K562 (cell line): Measurements from ENCODE around the gene RBM20. TPM values are rescaled to one million over a fixed set of nuclear protein-coding genes. Genes with fewer than 3 reads are reported as not detected.

Experiments used
- CBFA2T3 ChIP-seq: fragments of 450-650 bp; IDR thresholded peaks from 2 replicates; pipeline ENCODE4 v1.6.1; 2017
- DPF2 ChIP-seq: fragments of 450-650 bp; IDR thresholded peaks from 2 replicates; pipeline ENCODE4 v1.6.1; 2016
- JUND ChIP-seq, 2 experiments: IDR thresholded peaks; 2 replicates in 1 of 2; 3 replicates in 1 of 2; pipeline ENCODE4 v1.6.1; 2011; ENCODE audit warnings: borderline replicate concordance in 2 of 2, low read depth in 2 of 2, low read length in 2 of 2, improper control_type of control experiment in 1 of 2, missing biosample characterization in 1 of 2, missing genetic modification characterization in 1 of 2, missing genetic modification reagents in 1 of 2
- MTA2 ChIP-seq: fragments of 450-650 bp; IDR thresholded peaks from 2 replicates; pipeline ENCODE4 v1.6.1; 2016; ENCODE audit warnings: low read depth
- OTX1 ChIP-seq: fragments of 450-650 bp; formaldehyde crosslinking; IDR thresholded peaks from 2 replicates; pipeline ENCODE4 v1.4.0; 2022; ENCODE audit warnings: mild to moderate bottlenecking
- RBM17 ChIP-seq: fragments of 200-400 bp; formaldehyde crosslinking; IDR thresholded peaks from 2 replicates; pipeline ENCODE4 v1.6.1; 2017; ENCODE audit warnings: low read depth, mild to moderate bottlenecking, low read length, borderline replicate concordance
- TCF3 ChIP-seq: sonication (generic); formaldehyde crosslinking; IDR thresholded peaks from 2 replicates; pipeline ENCODE4 v1.4.0; 2020; ENCODE audit warnings: mild to moderate bottlenecking, missing genetic modification reagents
- TEAD4 ChIP-seq, 2 experiments: sonication (generic) in 1 of 2; formaldehyde crosslinking in 1 of 2; IDR thresholded peaks; 2 replicates each; pipeline versions ENCODE4 v1.6.1 to v1.8.0; 2012 to 2022; ENCODE audit warnings: borderline replicate concordance in 1 of 2, inconsistent platforms in 1 of 2, low read length in 1 of 2, mild to moderate bottlenecking in 1 of 2, missing genetic modification reagents in 1 of 2
- ZBED1 ChIP-seq: IDR thresholded peaks from 2 replicates; pipeline ENCODE4 v1.6.1; 2014
- ZNF12 ChIP-seq: sonication (generic); formaldehyde crosslinking; IDR thresholded peaks from 2 replicates; pipeline ENCODE4 v1.4.0; 2020; ENCODE audit warnings: mild to moderate bottlenecking, missing genetic modification reagents
- ZNF239 ChIP-seq: fragments of 250-450 bp; sonication (Bioruptor Pico); IDR thresholded peaks from 2 replicates; pipeline ENCODE4 v1.4.0; 2020; ENCODE audit warnings: mild to moderate bottlenecking
- ZNF507 ChIP-seq: conservative IDR thresholded peaks from 2 replicates; pipeline ENCODE4 v1.6.1; 2017; ENCODE audit warnings: missing genetic modification characterization, missing compliant biosample characterization
- polyA plus RNA-seq, 8 experiments: library from polyadenylated mRNA; depleted of rRNA in 4 of 8; stranded (reverse) in 5 of 8; unstranded in 3 of 8; fragments of >200 nt; fragmentation: Nextera tagmentation in 2 of 8; fragmentation: Illumina TruSeq in 1 of 8; extraction: Ambion mirVana in 2 of 8; extraction: Trizol in 1 of 8; gene quantifications; 2 replicates each; pipeline versions ENCODE4 v1.2.1 to v1.2.3, GENCODE V29; 2011 to 2014; ENCODE audit warnings: inconsistent platforms in 1 of 8, missing spikeins in 1 of 8
- total RNA-seq, 7 experiments: library from RNA; depleted of rRNA in 6 of 7; stranded (reverse); fragments of >200 nt in 6 of 7; fragmentation: Illumina TruSeq in 2 of 7; extraction: Trizol in 2 of 7; gene quantifications; 2 replicates each; pipeline versions ENCODE4 v1.2.1 to v1.2.3, GENCODE V29; 2011 to 2021; ENCODE audit warnings: low replicate concordance in 1 of 7
- TF ChIP-seq, protein P1 (sequence below), 3 experiments: fragments of 200-800 bp in 1 of 3; sonication (Bioruptor generic) in 1 of 3; sonication (generic) in 1 of 3; formaldehyde crosslinking in 1 of 3; IDR thresholded peaks; 2 replicates each; pipeline versions ENCODE4 v1.6.1 to v1.8.0; 2016 to 2022; ENCODE audit warnings: mild to moderate bottlenecking in 2 of 3, missing compliant biosample characterization in 2 of 3, missing genetic modification characterization in 2 of 3, missing genetic modification reagents in 1 of 3
- TF ChIP-seq, protein P2 (sequence below): fragments of 450-650 bp; formaldehyde crosslinking; IDR thresholded peaks from 2 replicates; pipeline ENCODE4 v1.4.0; 2022; ENCODE audit warnings: missing genetic modification characterization
- TF ChIP-seq, protein P3 (sequence below): fragments of 450-650 bp; IDR thresholded peaks from 2 replicates; pipeline ENCODE4 v1.6.1; 2018; ENCODE audit warnings: mild to moderate bottlenecking, low read depth; ENCODE audit not compliant: partially characterized antibody
- TF ChIP-seq, protein P4 (sequence below): sonication (generic); formaldehyde crosslinking; IDR thresholded peaks from 2 replicates; pipeline ENCODE4 v1.8.1; 2022; ENCODE audit warnings: missing genetic modification reagents
- TF ChIP-seq, protein P5 (sequence below): sonication (generic); formaldehyde crosslinking; IDR thresholded peaks from 2 replicates; pipeline ENCODE4 v1.8.0; 2023; ENCODE audit warnings: mild to moderate bottlenecking, missing genetic modification reagents

Gene RBM20
- total and polyA plus RNA-seq, 9 of the 15 experiments (the other 6 are each of a cell fraction or from before 2014, with no cell fraction given): 0.63 to 5.7 (median 3.2) TPM

DNA sequence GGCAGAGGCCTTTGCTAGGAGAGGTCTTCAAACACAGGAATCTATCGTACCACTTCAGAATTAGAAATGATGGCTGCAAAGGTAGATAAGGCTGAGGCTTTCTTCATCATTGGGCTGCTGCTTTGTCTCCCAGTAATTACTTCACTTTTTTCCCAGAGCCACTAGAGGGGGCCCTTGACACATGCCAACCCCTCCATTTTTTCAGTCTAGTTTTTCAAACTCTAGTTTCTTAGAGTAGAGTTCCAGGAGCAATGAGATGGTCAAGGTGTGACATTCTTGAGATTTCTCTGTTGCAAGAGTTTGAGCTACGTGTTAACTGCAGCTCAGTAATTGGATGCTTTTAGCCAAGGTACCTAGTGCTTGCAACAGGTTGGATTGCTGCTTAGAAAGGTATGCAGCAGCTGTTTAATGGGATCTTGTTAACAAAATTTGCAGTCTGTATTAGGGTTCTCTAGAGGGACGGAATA, 33.8 kb upstream of the RBM20 start (continued):
- TF ChIP-seq, protein P1, sequence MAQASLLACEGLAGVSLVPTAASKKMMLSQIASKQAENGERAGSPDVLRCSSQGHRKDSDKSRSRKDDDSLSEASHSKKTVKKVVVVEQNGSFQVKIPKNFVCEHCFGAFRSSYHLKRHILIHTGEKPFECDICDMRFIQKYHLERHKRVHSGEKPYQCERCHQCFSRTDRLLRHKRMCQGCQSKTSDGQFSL (CRISPR knock-in tag; IDR thresholded peaks at IDR 0.05): no peak
- TF ChIP-seq, protein P1 (tag; IDR thresholded peaks at IDR 0.05): no peak
- TF ChIP-seq JUND (IDR thresholded peaks at IDR 0.05; ENCODE audit: borderline replicate concordance, low read depth, low read length): no peak
- no peak; the same call in 2 of the 3 replicates for TF ChIP-seq JUND (tag; IDR thresholded peaks at IDR 0.05; ENCODE audit: borderline replicate concordance, low read depth, low read length)
- TF ChIP-seq OTX1 (CRISPR knock-in tag): no peak
- TF ChIP-seq, protein P2, sequence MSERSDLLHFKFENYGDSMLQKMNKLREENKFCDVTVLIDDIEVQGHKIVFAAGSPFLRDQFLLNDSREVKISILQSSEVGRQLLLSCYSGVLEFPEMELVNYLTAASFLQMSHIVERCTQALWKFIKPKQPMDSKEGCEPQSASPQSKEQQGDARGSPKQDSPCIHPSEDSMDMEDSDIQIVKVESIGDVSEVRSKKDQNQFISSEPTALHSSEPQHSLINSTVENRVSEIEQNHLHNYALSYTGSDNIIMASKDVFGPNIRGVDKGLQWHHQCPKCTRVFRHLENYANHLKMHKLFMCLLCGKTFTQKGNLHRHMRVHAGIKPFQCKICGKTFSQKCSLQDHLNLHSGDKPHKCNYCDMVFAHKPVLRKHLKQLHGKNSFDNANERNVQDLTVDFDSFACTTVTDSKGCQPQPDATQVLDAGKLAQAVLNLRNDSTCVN (CRISPR knock-in tag): no peak
- peak; percentile 81 for TF ChIP-seq TEAD4 (IDR thresholded peaks at IDR 0.05; ENCODE audit: low read length)
- no peak for TF ChIP-seq TEAD4 (CRISPR knock-in tag; IDR thresholded peaks at IDR 0.05; ENCODE audit: borderline replicate concordance)
- no peak for TF ChIP-seq RBM17
- no peak for TF ChIP-seq ZNF239
- TF ChIP-seq TCF3 (CRISPR knock-in tag): peak; percentile 76
- TF ChIP-seq CBFA2T3: peak; percentile 80
- peak; percentile 58; the same call in 1 of the 2 replicates for TF ChIP-seq DPF2
- TF ChIP-seq, protein P3, sequence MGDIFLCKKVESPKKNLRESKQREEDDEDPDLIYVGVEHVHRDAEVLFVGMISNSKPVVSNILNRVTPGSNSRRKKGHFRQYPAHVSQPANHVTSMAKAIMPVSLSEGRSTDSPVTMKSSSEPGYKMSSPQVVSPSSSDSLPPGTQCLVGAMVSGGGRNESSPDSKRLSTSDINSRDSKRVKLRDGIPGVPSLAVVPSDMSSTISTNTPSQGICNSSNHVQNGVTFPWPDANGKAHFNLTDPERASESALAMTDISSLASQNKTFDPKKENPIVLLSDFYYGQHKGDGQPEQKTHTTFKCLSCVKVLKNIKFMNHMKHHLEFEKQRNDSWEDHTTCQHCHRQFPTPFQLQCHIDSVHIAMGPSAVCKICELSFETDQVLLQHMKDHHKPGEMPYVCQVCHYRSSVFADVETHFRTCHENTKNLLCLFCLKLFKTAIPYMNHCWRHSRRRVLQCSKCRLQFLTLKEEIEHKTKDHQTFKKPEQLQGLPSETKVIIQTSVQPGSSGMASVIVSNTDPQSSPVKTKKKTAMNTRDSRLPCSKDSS: no peak
- TF ChIP-seq, protein P4, sequence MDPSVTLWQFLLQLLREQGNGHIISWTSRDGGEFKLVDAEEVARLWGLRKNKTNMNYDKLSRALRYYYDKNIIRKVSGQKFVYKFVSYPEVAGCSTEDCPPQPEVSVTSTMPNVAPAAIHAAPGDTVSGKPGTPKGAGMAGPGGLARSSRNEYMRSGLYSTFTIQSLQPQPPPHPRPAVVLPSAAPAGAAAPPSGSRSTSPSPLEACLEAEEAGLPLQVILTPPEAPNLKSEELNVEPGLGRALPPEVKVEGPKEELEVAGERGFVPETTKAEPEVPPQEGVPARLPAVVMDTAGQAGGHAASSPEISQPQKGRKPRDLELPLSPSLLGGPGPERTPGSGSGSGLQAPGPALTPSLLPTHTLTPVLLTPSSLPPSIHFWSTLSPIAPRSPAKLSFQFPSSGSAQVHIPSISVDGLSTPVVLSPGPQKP (CRISPR knock-in tag): no peak
- no peak for TF ChIP-seq ZBED1
- TF ChIP-seq ZNF507: no peak
- TF ChIP-seq MTA2: no peak; the same call in 1 of the 2 replicates
- TF ChIP-seq ZNF12 (CRISPR knock-in tag): no peak
- TF ChIP-seq, protein P5, sequence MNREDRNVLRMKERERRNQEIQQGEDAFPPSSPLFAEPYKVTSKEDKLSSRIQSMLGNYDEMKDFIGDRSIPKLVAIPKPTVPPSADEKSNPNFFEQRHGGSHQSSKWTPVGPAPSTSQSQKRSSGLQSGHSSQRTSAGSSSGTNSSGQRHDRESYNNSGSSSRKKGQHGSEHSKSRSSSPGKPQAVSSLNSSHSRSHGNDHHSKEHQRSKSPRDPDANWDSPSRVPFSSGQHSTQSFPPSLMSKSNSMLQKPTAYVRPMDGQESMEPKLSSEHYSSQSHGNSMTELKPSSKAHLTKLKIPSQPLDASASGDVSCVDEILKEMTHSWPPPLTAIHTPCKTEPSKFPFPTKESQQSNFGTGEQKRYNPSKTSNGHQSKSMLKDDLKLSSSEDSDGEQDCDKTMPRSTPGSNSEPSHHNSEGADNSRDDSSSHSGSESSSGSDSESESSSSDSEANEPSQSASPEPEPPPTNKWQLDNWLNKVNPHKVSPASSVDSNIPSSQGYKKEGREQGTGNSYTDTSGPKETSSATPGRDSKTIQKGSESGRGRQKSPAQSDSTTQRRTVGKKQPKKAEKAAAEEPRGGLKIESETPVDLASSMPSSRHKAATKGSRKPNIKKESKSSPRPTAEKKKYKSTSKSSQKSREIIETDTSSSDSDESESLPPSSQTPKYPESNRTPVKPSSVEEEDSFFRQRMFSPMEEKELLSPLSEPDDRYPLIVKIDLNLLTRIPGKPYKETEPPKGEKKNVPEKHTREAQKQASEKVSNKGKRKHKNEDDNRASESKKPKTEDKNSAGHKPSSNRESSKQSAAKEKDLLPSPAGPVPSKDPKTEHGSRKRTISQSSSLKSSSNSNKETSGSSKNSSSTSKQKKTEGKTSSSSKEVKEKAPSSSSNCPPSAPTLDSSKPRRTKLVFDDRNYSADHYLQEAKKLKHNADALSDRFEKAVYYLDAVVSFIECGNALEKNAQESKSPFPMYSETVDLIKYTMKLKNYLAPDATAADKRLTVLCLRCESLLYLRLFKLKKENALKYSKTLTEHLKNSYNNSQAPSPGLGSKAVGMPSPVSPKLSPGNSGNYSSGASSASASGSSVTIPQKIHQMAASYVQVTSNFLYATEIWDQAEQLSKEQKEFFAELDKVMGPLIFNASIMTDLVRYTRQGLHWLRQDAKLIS (CRISPR knock-in tag): no peak
